ENCODE results near the gene COG8.
A peak's percentile ranks its signal among the peaks of the same experiment; 100 is the strongest.
"Not testable (repeated sequence)": the region's sequence is repeated elsewhere in the genome, so short reads cannot be mapped to it uniquely, and the experiment has no call there.

Gene COG8

GRCh38 chr16:69318177-69318910 lies 21.0 kb downstream of the COG8 start:
- no peak for DNase-seq

- no peak for DNase-seq
These were observed 22.7 kb downstream of the COG8 start for GRCh38 chr16:69316595-69317034.

- DNase-seq = no peak
These were observed 23.7 kb downstream of the COG8 start for GRCh38 chr16:69315486-69316311.

GRCh38 chr16:69314534-69314933 lies 24.8 kb downstream of the COG8 start:
- no peak for DNase-seq

GRCh38 chr16:69313469-69313868 lies 25.9 kb downstream of the COG8 start:
- DNase-seq = no peak

- peak; percentile 56 for DNase-seq
These were observed 27.6 kb downstream of the COG8 start for GRCh38 chr16:69311533-69312387.

- peak; percentile 98 for DNase-seq
These were observed 28.5 kb downstream of the COG8 start, which contains the start of gene VPS4A for GRCh38 chr16:69310653-69311532. Gene VPS4A, plus strand, starts transcription at chr16:69311350. Its CDS starts 162 bp downstream, at chr16:69311512.

- DNase-seq = no peak
These were observed 30.0 kb downstream of the COG8 start for GRCh38 chr16:69309316-69309715.

- no peak for DNase-seq
These were observed 31.5 kb downstream of the COG8 start for GRCh38 chr16:69307856-69308255.

- DNase-seq = no peak
These were observed 32.3 kb downstream of the COG8 start for GRCh38 chr16:69307091-69307490.

GRCh38 chr16:69306031-69306430 lies 33.3 kb downstream of the COG8 start:
- DNase-seq = no peak

GRCh38 chr16:69302301-69302700 lies 37.1 kb downstream of the COG8 start:
- no peak for DNase-seq

GRCh38 chr16:69301861-69302260 lies 37.5 kb downstream of the COG8 start:
- no peak for DNase-seq

GRCh38 chr16:69301187-69301586 lies 38.2 kb downstream of the COG8 start:
- DNase-seq = no peak

GRCh38 chr16:69298261-69298660 lies 41.1 kb downstream of the COG8 start:
- DNase-seq = no peak

GRCh38 chr16:69296771-69297170 lies 42.6 kb downstream of the COG8 start:
- DNase-seq = not testable (repeated sequence)

GRCh38 chr16:69294051-69294450 lies 45.3 kb downstream of the COG8 start:
- DNase-seq = no peak

GRCh38 chr16:69293401-69293800 lies 46.0 kb downstream of the COG8 start:
- peak; percentile 31 for DNase-seq

- DNase-seq = not testable (repeated sequence)
These were observed 47.7 kb downstream of the COG8 start for GRCh38 chr16:69291657-69292056.

GRCh38 chr16:69286941-69287713 lies 52.2 kb downstream of the COG8 start:
- DNase-seq = peak; percentile 67

- DNase-seq = no peak
These were observed 54.1 kb downstream of the COG8 start for GRCh38 chr16:69285240-69285639.
